SW480 (cell line): Measurements from ENCODE around the gene CCDC40.

Experiments
- DNase-seq: peaks from one replicate; pipeline ENCODE4 v3.0.0-alpha.2; 2016; ENCODE audit warnings: low spot score

The CCDC40 gene

DNA sequence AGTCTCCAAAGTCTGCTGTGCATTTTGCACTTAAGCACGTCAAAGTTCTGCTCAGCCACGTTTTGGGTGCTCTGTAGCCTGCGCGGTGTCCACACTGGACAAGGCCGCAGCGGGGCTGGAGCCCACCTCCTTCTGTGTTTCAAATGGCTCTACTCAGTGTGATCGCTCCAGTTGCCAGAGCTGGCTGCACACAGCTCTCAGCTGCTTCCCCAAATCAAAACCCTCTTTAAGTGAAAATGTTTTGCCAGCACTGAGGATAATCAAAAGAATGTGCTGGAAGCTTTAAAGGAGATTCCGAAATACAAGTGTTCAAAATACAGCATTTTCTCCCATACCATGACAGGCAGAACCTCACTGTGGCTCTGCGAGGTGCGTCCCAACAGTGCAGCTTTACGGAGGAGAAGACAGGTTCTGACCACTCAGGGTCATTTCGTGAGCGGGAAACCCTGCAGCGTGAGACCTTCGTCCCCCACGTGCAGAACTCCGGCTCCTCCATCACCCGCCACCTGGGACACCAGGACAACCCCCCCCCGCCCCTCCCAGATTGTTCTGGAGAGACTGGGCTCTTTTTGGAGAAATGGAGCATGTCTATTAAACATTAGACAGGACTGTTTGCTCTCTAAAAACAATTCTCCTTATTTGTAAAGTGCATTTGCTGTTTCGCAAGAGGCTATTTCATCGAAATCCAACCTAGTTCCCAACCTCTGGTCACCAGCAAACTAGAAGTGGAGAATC, 17.4 kb upstream of the CCDC40 start:
- DNase-seq: no peak

DNA sequence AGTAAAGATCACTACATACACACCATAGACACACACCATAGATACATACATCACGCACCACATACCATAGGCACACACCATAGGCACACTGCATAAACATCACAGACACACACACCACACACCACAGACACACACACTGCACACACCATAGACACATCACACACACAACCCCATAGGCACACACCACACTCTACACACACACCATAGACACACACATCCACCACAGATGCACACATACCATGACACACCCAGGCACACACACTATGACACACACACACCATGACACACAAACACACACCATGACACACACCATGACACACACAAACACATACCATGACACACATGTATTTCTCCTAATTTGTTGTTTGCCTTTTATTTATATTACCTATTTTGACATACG, 14.8 kb upstream of the CCDC40 start:
- no peak for DNase-seq

DNA sequence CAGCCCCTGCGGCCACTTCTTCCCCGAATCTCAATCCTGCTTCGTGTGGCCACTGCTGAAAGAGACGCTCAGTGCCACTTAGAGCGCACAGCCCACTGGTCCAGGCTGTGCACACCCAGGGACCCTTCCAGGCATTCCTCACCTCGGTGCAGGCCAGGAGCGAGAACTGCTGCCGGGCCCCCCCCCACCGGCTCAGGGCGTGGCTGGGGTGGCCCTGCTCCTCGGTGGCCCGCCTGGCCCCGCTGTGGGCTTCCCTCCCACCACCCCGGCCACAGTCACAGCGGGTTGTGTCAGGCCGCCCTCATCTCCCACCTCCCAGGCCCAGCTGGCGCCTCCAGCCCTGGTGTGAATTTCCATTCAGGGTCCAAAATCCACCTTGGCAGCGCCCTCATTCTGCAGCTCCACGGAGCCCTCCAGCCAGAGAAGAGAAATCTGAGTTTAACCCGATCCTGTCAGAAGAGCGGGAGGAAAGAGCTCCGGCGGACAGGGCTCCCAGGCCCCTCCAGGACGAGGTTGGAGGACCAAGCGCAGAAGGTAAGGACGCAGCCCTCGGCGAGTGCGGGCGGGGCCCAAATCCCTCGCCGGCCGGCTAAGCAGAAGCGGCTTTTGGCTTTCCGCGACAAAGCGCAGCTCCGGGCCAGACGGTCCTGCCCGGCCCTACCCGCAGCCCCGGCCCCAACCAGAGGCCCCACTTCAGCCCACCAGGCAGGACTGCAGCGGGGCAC, 12.8 kb upstream of the CCDC40 start:
- no peak for DNase-seq

DNA sequence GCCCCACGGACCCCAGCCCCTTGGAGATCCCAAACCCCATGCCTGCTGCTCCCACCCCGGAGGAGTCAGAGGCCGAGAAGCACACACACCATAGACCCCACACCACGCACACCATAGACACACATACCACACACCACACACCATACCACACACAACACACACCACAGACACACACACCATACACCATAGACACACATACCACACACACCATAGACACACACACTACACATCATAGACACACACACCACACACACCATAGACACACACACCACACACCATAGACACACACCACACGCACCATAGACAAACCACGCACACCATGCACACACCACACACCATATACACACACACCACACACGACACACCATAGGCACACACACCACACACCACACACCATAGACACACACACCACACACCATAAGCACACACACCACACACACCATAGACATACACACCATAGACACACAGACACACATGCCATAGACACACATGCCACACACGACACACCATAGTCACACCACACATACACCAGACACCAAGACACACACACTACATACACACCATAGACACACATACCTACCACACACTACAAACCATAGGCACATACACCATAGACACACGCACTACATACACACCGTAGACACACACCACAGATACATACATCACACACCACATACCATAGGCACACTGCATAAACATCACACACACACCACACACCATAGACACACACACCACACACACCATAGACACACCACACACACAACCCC, 12.1 kb upstream of the CCDC40 start:
- DNase-seq: no peak

DNA sequence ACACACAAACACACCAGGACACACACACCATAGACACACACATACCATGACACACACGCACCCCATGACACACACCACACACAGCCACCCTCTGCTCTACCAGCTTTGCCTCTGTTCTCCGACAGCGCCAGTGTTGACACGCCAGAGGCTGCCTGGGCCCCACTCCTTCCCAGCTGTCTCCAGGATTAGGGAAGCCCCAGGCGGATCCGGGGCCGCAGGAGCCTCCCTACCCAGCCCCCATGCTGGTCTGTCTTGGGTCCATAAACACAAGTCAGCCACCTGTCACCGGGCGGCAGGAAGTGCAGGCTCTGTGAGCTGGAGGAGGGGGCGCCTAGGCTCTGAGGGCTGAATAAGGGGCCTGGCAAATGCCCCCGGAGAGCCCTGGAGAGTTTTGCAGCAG, 11.3 kb upstream of the CCDC40 start:
- DNase-seq: no peak

DNA sequence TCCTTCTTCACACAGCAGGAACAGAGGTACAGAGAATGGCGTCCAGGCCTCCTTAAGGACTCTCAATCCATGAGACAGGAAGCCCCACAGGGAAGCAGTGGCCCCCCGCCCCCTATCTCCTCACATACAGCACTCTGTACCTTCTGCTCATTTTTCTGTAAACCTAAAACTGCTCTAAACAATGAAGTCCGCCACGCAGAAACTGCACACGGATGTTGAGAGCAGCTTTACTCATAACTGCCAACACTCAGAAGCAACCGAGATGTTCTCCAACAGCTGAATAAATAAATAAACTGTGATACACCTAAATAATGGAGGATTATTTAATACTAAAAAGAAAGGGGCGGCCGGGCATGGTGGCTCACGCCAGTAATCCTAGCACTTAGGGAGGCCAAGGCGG, 10.6 kb upstream of the CCDC40 start:
- no peak for DNase-seq

DNA sequence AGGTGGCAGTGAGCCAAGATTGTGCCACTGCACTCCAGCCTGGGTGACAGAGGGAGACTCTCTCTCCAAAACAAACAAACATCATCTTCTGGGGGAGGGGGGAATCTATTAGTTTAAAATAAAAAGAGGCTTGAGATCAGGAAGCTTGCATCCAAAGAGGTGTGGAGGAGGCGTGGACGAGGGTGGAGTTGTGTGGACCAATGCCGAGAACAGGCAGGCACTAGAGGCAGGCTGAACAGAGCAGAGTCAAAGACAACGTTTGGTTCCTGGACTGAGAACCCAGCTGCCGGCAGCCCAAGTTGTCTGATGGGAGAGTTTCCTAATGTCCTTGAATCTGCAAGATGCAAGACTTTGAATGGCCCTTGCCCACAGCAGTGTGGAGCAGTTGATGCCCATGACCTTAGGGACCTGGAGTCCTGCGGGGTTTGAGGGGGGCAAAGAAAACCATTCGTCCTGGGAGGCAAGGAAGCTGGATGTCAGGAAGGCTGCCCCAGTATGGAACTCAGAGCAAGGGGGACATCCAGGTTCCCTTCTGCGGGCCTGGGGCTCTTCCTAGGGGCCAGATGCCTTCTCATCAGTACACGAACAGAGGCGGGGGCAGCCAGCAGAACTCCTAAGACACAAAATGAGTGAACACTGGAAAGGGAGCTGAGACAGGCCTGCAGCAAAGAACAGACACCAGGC, 9.9 kb upstream of the CCDC40 start:
- no peak for DNase-seq

DNA sequence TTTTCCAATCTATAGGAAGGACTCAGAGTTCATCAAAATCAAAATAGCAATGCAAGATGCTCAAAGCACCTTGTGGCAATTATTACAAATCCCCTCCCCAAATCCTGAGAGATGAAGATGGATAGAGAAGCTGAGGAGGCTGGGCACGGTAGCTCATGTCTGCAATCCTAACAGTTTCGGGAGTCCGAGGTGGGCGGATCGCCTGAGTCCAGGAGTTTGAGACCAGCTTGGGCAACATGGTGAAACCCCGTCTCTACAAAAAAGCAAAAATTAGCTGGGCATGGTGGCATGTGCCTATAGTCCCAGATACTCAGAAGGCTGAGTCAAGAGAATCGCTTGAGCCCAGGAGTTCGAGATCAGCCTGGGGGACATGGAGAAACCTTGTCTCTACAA, 9.4 kb upstream of the CCDC40 start:
- DNase-seq: no peak

DNA sequence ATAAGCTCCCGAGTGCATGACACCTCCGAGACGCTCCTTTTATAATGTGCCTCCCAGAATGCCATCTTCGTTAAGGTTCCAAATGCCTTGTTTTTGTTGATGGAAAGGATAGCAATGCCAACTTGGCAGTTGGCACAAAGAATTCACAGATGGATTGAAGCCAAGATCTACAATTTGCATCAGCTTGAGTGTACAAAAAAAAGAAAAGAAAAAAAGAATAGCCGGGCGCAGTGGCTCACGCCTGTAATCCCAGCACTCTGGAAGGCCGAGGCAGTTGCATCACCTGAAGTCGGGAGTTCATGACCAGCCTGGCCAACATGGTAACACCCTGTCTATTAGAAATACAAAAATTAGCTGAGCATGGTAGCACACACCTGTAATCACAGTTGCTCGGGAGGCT, 8.4 kb upstream of the CCDC40 start:
- DNase-seq: no peak

DNA sequence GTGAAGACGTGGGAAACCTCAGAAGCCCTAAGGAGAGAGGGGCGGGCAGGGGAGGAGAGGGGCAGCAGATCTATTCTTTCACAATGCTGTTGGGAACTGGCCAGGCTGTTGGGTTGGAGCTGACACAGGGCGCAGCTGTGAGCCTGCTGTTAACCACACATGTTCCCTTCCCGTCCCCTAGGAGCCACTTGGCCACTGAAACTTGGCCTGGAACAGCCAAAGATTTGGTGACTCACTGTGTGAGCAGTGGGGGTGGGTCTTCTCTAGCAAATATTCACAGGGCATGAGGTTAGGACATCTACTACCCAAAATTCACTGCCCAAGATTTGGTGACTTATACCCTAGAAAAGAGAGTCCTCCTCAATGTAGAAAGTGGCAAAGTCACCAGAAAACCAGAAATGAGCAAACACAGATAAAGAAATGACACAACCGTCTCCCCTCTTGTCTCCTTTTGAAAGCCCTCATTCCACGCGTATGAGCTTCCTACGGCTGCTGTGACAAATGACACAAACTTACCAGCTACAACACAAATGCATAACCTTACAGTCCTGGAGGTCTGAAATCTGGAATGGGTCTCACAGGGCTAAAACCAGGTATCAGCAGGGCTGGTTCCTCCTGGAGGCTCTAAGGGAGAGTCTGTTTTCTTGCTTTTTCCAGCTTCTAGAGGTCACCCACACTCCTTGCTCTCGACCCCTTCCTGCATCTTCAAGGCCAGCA, 7.0 kb upstream of the CCDC40 start:
- DNase-seq: no peak

DNA sequence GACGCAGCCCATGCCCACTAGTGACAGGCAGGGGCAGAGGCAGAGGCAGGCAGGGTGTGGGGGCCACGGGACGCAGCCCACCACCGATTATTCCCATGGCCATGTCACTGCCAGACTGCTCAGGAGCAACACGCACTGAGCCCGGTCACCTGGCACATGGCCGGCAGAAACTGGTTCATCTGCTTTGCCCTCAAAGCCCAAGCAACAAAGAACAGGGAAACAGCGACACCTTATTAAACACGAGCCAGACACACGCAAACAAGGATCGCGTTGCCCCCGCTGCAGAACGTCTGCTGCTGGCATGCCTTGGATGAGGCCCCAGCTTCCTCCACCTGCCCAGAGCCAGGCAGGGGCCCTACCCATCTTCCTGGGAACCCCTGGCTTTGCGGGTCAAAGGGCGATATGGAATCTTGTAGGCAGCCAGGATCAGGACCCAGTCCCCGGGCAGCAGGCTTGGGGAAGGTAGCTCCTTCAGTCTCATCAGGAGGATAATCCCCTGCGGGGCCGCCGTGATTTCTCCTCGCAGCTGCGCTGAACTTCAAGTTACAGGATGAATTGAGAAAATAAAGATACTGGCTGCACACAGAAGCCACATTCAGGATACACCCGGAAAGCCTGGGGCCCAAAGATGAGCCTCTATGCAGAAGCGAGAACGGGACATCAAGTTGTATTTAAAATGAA, 5.6 kb upstream of the CCDC40 start:
- no peak for DNase-seq

DNA sequence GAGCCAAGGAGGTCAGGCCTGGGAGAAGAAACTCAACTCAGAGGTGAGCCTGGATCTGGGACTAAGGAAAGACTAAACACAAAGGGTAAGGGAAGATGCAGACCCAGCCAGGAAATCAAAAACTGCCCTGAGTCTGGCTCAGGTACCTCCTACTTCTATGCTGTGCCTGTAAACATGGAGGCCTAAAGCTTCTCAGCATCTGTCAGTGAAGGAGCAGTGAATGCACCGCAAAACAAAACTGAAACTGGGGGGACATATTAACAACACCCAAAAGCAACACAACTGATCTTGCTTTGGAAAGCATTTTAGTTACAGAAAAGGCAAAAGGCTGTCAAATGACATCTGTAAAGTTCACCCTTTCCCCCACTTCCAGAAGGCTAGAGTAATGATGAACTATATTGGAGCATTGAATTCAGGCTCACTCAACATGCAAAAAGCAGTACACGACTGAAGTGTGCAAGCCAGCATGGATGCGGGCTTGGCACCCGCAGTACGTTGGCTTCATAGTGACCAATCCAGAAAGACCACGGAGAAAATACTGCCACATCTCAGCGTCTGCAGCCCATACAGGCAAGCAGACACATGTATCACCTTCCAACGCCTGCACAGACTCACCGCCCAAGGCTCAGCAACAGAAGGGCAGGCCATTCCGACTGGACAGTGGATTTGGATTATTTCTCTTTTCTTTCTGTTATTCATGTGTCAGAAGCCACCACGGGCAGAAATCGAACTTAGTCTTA, 4.6 kb upstream of the CCDC40 start:
- no peak for DNase-seq

DNA sequence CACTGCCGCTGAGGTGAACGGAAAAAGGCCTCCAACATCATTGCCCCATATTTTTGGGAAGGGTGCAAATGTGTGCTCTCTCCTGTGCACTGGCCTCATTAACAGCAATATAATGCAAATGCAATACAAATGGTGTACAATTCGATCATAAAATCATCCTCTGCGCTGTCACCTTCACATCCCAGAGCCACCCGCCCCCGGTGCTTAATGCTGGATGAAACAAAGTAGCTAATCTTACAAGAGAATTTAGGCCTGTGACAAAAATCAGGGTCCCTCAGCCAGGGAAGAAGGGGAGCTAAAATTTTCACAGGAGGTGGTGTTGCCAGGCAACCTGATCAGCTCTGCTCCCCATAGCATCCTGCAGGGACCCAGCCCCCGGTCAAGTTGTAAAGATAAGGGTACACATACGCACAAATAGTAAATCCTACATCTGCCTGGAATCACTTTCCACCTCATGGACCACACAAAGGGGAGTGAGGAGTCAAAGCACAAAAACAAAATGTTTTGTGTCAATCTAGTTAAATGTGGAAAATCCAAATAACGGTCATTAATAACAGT, 3.7 kb upstream of the CCDC40 start:
- no peak for DNase-seq

DNA sequence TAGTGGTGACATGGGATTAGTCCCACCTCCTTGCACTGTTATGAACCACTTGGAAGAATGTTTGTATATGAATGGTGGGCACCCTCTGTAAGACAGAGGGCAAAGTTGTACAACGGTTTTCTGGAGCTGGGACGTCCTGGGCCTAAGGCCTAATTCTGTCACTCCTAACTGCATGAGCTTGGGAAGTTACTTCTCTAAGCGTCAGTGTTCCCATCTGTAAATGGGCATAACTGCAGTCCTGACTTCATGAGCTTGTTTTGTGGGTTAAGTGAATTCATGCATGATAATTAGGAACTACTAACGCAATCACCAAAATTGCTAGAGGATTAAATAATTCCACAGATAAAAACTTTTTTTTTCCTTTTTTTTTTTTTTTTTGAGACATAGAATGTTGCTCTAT, 2.6 kb upstream of the CCDC40 start:
- no peak for DNase-seq

DNA sequence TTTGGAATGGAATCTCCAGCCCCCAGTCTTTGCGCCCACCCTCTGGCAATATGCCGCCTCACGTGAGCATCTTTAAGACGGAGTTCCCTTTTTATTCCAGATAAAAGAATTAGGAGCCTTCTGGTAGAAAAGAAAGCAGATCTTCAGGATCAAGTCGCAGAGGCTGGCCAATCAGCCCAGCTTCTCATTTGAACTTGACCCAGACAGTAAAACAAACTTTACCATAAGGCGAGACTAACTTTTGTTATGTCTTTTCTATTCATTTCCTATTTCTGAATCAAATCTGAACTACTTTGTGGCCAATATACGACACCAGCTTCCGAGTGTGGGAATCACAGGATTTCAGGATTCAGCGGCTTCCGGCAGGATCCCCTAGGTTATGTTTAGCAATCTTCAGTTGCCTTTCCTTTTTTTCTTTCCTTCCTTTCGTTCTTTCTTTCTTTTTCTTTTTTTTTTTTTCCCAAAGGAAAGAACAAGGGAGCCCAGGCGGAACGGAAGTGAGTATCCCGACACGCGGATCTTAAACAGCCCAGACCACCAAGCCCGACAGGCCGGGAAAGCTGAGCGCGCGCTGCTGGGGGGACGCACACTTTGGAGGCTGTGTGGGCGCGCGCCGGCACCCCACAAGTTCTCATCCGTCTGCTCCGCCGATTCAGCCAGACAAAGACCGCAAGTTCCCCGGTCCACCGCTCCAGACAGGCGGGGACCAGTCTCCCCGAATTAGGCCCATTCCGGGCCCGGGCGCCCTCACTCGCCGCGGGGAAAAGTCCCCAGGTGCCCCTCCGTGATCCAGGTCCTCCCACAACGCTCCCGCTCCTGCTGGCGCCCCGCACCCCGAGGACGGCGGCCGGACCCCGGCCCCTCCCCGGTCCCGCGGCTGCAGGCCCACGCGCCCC, 1.4 kb upstream of the CCDC40 start:
- peak; percentile 34 for DNase-seq

DNA sequence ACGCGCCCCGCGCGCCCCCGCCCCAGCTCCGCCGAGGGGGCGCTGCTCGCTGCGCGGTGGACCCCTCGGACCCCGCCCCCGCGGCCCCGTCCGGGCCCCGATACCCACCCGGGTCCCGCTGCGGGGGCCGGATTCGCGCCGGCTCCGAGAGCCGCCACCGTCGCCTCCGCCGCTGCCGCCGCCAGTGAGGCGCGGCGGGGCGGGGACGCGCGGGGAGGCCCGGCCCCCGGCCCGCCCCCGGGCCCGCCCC, 830 bp upstream of the CCDC40 start, which contains the start of gene TBC1D16:
Gene TBC1D16 (minus strand): TSS at position 186 of the 250 bp plus-strand sequence. CDS start 22,325 bp downstream, outside the sequence.
- no peak for DNase-seq

DNA sequence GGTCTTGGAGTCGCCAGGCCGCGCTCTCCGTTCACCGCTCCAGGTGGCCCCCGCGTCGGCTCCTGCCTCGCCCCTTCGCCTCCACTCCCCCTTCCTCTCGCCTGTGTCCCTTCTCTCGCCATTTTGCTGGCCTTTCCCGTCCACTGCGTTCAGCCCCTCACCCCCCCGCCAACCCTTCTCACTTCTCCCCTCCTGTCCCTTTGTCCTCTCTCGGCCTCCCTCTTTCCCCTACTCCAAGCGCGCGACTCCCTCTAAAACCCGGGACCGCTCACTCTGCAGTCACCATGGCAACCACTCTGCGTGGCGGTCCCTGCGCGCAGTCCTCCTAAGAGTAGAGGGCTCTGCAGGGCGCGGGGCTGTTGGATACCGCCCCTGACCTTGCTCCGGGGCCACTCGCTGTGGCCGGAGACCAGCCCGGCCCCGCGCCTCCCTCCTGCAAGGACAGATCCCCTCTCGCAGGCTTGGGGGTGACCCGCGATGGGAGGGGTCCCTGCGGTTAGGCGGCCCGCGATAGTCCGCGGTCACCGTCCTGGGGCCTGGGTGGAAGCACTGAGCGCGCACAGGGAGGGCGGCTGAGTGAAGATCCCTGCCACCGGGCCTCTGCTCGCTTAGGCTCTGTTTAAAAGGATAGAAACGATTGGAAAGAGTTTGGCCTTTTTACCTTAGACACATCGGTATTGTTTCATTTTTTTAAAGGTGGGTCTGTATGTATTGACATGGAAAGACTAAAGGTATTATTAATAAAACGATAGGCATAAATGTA, 454 bp downstream of the CCDC40 start:
- DNase-seq: peak; percentile 50

DNA sequence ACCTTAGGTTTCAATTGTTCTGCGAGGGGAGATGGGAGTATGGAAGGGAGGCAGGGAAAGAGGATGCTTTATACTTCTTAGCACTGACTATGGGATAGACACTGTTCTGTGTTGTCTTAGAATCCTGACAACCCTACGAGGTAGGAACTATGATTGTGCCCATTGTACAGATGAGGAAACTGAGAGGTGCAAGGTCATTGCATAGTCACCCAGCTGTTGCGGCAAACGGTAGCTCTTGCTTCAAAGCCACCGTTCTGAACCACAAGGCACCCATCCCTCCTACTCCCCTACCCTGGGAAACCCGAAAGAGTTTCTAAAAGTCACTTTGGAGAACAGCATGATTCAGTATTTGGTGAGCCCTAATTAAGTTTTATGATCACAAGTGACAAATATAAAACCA, 7.5 kb downstream of the CCDC40 start:
- DNase-seq: no peak

DNA sequence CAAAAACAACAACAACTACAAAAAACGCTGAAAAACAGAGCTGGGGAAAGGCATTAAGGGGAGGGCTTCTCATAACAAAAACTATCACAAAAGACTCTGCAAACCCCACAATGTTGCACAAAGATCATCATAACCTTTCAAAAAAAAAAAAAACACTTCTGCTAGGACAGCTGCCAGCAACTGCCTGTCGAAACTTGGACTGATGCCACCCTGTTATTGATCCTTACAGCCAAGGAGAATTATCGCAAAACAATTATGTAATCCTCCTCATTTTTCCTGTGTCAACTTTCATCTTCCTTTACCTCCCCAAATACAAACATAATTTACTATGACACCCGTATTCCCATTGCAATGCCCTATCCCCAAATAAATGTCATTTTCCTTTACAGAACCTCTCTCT, 9.3 kb downstream of the CCDC40 start:
- DNase-seq: no peak
